Measurements from ENCODE around the gene GALK2.

GALK2 gene

DNA sequence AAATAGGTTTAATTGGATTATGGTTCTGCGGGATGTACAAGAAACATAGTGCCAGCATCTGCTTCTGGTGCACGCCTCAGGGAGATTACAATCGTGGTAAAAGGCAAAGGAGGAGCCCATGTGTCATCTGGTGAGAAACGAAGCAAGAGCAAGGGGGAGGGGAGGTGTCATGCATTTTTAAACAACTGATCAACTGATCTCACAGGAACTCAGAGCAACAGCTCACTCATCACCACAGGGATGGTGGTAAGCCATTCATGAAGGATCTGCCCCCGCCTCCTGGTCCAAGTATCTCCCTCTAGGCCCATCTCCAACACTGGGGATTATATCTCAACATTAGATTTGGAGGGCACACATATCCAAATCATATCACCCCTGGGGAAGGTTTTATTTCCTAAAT is 210.9 kb downstream of the GALK2 start:
- TF ChIP-seq ZC3H10 (CRISPR knock-in tag; IDR thresholded peaks at IDR 0.05), result no peak
- TF ChIP-seq GLIS3 (CRISPR knock-in tag; IDR thresholded peaks at IDR 0.05), result no peak
- TF ChIP-seq ZNF8 (CRISPR knock-in tag; IDR thresholded peaks at IDR 0.05), result no peak
- no peak for TF ChIP-seq BACH2 (CRISPR knock-in tag; IDR thresholded peaks at IDR 0.05; ENCODE audit: borderline replicate concordance)
- no peak for TF ChIP-seq ESRRG (CRISPR knock-in tag; IDR thresholded peaks at IDR 0.05)
- no peak for ATAC-seq

Data from SK-N-SH treated with all-trans-retinoic acid at 6 μM for 48 hours (cell line).